Keratinocyte (primary cell): Measurements from ENCODE around the gene SGO2. TPM values are rescaled to one million over a fixed set of nuclear protein-coding genes. Genes with fewer than 3 reads are reported as not detected.

ENCODE experiments used
- DNase-seq: peaks from one replicate; pipeline ENCODE4 v3.0.0-alpha.2; 2011; ENCODE audit warnings: low read depth, missing footprints, low spot score
- FAIRE-seq: peaks from 2 replicates; lab custom pipeline; 2011; peaks lifted over from hg19 to GRCh38; lab: Jason Lieb, UNC
- H2AFZ ChIP-seq: 2 replicates; pipeline ENCODE4 v1.6.0; 2012; ENCODE audit warnings: low read length, control low read depth, inconsistent platforms; ENCODE audit not compliant: control insufficient read depth
- H3K27ac ChIP-seq: 2 replicates; pipeline ENCODE4 v1.5.1; 2011; ENCODE audit warnings: low read length; ENCODE audit not compliant: control insufficient read depth, insufficient read depth
- H3K27me3 ChIP-seq: 3 replicates; pipeline ENCODE4 v1.6.0; 2011; ENCODE audit warnings: low read length; ENCODE audit not compliant: control insufficient read depth, insufficient read depth; ENCODE audit errors: extremely low read depth
- H3K36me3 ChIP-seq, 2 experiments: 2 replicates in 1 of 2; 3 replicates in 1 of 2; pipeline ENCODE4 v1.5.1; 2011; ENCODE audit warnings: low read length in 2 of 2, mild to moderate bottlenecking in 1 of 2; ENCODE audit not compliant: control insufficient read depth in 2 of 2, insufficient read depth in 2 of 2; ENCODE audit errors: extremely low read depth in 1 of 2
- H3K4me1 ChIP-seq: 3 replicates; pipeline ENCODE4 v1.5.1; 2011; ENCODE audit warnings: low read length; ENCODE audit not compliant: control insufficient read depth, insufficient read depth; ENCODE audit errors: extremely low read depth
- H3K4me2 ChIP-seq: 3 replicates; pipeline ENCODE4 v1.6.0; 2011; ENCODE audit warnings: low read depth, low read length; ENCODE audit not compliant: control insufficient read depth, insufficient read depth; ENCODE audit errors: extremely low read depth
- H3K4me3 ChIP-seq, 3 experiments: fragments of 200-600 bp in 1 of 3; sonication (generic) in 1 of 3; 2 replicates in 2 of 3; 3 replicates in 1 of 3; pipeline ENCODE4 v1.5.1; 2011 to 2016; ENCODE audit warnings: low read length in 3 of 3, mild to moderate bottlenecking in 3 of 3, control low read depth in 2 of 3, inconsistent platforms in 1 of 3, low read depth in 1 of 3, mixed read lengths in 1 of 3, mixed run types in 1 of 3, moderate library complexity in 1 of 3; ENCODE audit not compliant: control insufficient read depth in 2 of 3, insufficient read depth in 2 of 3; ENCODE audit errors: extremely low read depth in 1 of 3
- H3K79me2 ChIP-seq: 2 replicates; pipeline ENCODE4 v1.6.0; 2012; ENCODE audit warnings: low read length; ENCODE audit not compliant: control insufficient read depth, insufficient read depth
- H3K9ac ChIP-seq: 3 replicates; pipeline ENCODE4 v1.6.0; 2011; ENCODE audit warnings: low read length; ENCODE audit not compliant: control insufficient read depth, insufficient read depth; ENCODE audit errors: extremely low read depth
- H3K9me1 ChIP-seq: 3 replicates; pipeline ENCODE4 v1.6.0; 2011; ENCODE audit warnings: low read length; ENCODE audit not compliant: control insufficient read depth, insufficient read depth; ENCODE audit errors: extremely low read depth
- H3K9me3 ChIP-seq: 2 replicates; pipeline ENCODE4 v1.5.1; 2012; ENCODE audit warnings: low read depth, low read length; ENCODE audit not compliant: control insufficient read depth
- H4K20me1 ChIP-seq: 3 replicates; pipeline ENCODE4 v1.6.0; 2011; ENCODE audit warnings: low read length; ENCODE audit not compliant: control insufficient read depth, insufficient read depth; ENCODE audit errors: extremely low read depth
- EZH2 ChIP-seq: IDR thresholded peaks from one replicate; pipeline ENCODE4 v1.6.1; 2012; ENCODE audit warnings: inconsistent platforms, mild to moderate bottlenecking, low read length, moderate library complexity
- dilution Hi-C: fragments of 300-500 bp; cut with MboI; formaldehyde crosslinking; loops from one replicate; pipeline ENCODE4 v1.7.0; 2020; ENCODE audit warnings: low sequenced_read_pairs; ENCODE audit not compliant: extremely low pct_ligation_motif_present
- polyA plus RNA-seq, 5 experiments: library from polyadenylated mRNA; depleted of rRNA in 3 of 5; stranded (reverse) in 3 of 5; stranded (forward) in 1 of 5; unstranded in 1 of 5; fragments of >200 nt; gene quantifications; 1 replicate in 1 of 5; 2 replicates in 3 of 5; 3 replicates in 1 of 5; pipeline versions ENCODE4 v1.2.1 to v1.2.3, GENCODE V29; 2011 to 2012; ENCODE audit warnings: missing spikeins in 2 of 5, low read depth in 1 of 5, low replicate concordance in 1 of 5
- TF ChIP-seq, protein P1 (sequence below), 3 experiments: IDR thresholded peaks in 1 of 3; conservative IDR thresholded peaks in 1 of 3; optimal IDR thresholded peaks in 1 of 3; 2 replicates in 2 of 3; 3 replicates in 1 of 3; pipeline versions ENCODE3 to v1.5.1; 2011; ENCODE audit warnings: low read length in 3 of 3, mild to moderate bottlenecking in 3 of 3, moderate library complexity in 2 of 3, control low read depth in 1 of 3, inconsistent platforms in 1 of 3; ENCODE audit not compliant: insufficient read depth in 2 of 3; ENCODE audit errors: extremely low read depth in 1 of 3

SGO2 gene
- polyA plus RNA-seq, 1 donor (not counting 4 experiments of a cell fraction or from before 2014, with no cell fraction given): 8.6 TPM

DNA sequence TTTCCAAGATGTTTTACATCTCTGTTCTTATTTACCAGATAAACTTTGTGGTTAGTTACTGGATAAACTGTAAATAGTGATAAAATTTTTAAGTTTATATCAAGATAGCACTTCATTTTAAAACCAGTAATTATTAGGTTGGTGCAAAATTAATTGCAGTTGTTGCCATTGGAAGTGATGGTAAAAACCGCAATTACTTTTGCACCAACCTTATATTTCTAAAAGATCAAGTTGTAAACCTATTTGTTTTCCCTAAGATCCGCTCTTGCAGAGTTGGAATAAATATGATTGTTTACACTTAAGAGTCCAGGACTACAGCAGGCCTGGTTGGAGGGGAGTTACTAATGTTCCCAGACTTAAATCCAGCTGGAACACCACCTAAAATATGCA lies 59.3 kb downstream of the SGO2 start:
- DNase-seq (no peak), FAIRE-seq (no peak)
- Histone ChIP-seq H3K79me2 (no peaks in the 10 kb centered on the region), H3K4me2 (peak overlapping the region; percentile 92), H3K9me3 (no peaks in the 10 kb centered on the region), H4K20me1 (no peaks in the 10 kb centered on the region), H3K9ac (peak overlapping the region; percentile 40), H3K4me3 (peak overlapping the region; percentile 25 to 82 (median 61)), H3K4me1 (peaks cover 8% of the 10 kb centered on the region), H3K9me1 (no peaks in the 10 kb centered on the region), H3K27ac (no peak overlapping the region), H2AFZ (peak overlapping the region; percentile 87), H3K36me3 (no peaks in the 10 kb centered on the region), H3K27me3 (no peaks in the 10 kb centered on the region)
- dilution Hi-C loops: no loop called here
- TF ChIP-seq, protein P1, sequence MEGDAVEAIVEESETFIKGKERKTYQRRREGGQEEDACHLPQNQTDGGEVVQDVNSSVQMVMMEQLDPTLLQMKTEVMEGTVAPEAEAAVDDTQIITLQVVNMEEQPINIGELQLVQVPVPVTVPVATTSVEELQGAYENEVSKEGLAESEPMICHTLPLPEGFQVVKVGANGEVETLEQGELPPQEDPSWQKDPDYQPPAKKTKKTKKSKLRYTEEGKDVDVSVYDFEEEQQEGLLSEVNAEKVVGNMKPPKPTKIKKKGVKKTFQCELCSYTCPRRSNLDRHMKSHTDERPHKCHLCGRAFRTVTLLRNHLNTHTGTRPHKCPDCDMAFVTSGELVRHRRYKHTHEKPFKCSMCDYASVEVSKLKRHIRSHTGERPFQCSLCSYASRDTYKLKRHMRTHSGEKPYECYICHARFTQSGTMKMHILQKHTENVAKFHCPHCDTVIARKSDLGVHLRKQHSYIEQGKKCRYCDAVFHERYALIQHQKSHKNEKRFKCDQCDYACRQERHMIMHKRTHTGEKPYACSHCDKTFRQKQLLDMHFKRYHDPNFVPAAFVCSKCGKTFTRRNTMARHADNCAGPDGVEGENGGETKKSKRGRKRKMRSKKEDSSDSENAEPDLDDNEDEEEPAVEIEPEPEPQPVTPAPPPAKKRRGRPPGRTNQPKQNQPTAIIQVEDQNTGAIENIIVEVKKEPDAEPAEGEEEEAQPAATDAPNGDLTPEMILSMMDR (optimal IDR thresholded peaks at IDR 0.05 in 1 of 3, IDR thresholded peaks at IDR 0.05 in 1 of 3, conservative IDR thresholded peaks at IDR 0.05 in 1 of 3; ENCODE audit: extremely low read depth in 1 of 3, insufficient read depth in 2 of 3, low read length in 3 of 3): no peak
- no peak for TF ChIP-seq EZH2

- DNase-seq (no peak), FAIRE-seq (peak; percentile 67)
- no peaks in the 10 kb centered on the region for H3K27me3 ChIP-seq
- H3K9ac ChIP-seq: peak within 1 kb of the TSS; percentile 40
- peak within 1 kb of the TSS; percentile 92 for H3K4me2 ChIP-seq
- dilution Hi-C loops: no loop called here
- no peak within 1 kb of the TSS for H3K27ac ChIP-seq
- TF ChIP-seq, protein P1 (optimal IDR thresholded peaks at IDR 0.05 in 1 of 3, IDR thresholded peaks at IDR 0.05 in 1 of 3, conservative IDR thresholded peaks at IDR 0.05 in 1 of 3; ENCODE audit: extremely low read depth in 1 of 3, insufficient read depth in 2 of 3, low read length in 3 of 3): peak in 2 of 3 experiments; percentile 12 to 58
- peak; percentile 10 for TF ChIP-seq EZH2
- no peaks in the 10 kb centered on the region for H3K9me1 ChIP-seq
- no peaks in the 10 kb centered on the region for H3K79me2 ChIP-seq
- H3K4me3 ChIP-seq: peak within 1 kb of the TSS; percentile 25 to 82 (median 61)
- no peaks in the 10 kb centered on the region for H4K20me1 ChIP-seq
- no peaks in the 10 kb centered on the region for H3K9me3 ChIP-seq
- H3K36me3 ChIP-seq: no peaks in the 10 kb centered on the region
- peaks cover 8% of the 10 kb centered on the region for H3K4me1 ChIP-seq
- H2AFZ ChIP-seq: peak within 1 kb of the TSS; percentile 87
Observed at GRCh38 chr2:200585730-200586643, 60.0 kb downstream of the SGO2 start, which contains the start of gene AOX1. Gene AOX1 (plus strand): TSS chr2:200586014. CDS start chr2:200586109, 95 bp downstream.
